Measurements from ENCODE around the gene DUS4L.

The DUS4L gene

DNA sequence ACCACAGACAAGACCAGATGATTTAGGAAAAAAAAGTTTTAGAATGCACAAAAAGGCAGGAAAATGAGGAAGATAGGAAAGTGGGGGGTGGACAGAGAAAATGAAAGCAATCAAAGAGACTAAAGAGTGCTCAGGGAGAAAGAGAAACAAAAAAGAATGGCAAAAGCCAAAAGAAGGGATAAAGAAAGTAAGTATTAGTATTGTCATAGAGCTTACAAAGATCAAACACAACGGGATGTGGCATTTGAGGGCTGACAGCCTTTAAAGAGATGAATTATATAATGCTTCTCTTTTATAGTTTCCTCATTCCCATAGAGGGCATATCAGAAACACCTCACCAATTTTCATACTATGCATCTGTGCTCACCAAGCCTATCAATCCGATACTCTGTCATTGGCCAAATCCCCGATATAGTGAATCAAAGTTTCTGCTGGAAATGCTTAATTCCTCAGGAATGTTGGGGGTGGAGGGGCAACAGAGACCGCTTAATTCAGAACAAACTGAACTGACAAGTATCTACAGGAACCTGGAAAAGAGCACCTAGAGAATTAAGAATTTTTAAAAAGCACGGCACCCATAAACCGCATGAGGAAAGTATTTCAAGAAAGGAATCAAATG is 2.8 kb upstream of the DUS4L start:
- DNase-seq (ENCODE audit: low spot score in 2 of 2), result no peak
- H3K9me3 ChIP-seq, result no peaks in the 10 kb centered on the region
- in situ Hi-C loops (cut with MboI; ENCODE audit: low sequenced_read_pairs), result no loop called here
- H3K4me1 ChIP-seq, result peaks cover 10% of the 10 kb centered on the region
- no peaks in the 10 kb centered on the region for H3K27me3 ChIP-seq (ENCODE audit: low read depth)
- H3K4me3 ChIP-seq, result no peak overlapping the region
- H3K36me3 ChIP-seq (replicated peaks), result no peaks in the 10 kb centered on the region

- peak overlapping the region; percentile 84 for H3K4me3 ChIP-seq
- in situ Hi-C loops (cut with MboI; ENCODE audit: low sequenced_read_pairs), result no loop called here
- peaks cover 5% of the 10 kb centered on the region; the same call in 1 of the 2 replicates for H3K36me3 ChIP-seq (replicated peaks)
- DNase-seq (ENCODE audit: low spot score in 2 of 2), result peak in 1 of 2 experiments; percentile 70
- no peaks in the 10 kb centered on the region for H3K27me3 ChIP-seq (ENCODE audit: low read depth)
- H3K4me1 ChIP-seq, result peaks cover 10% of the 10 kb centered on the region
- no peaks in the 10 kb centered on the region for H3K9me3 ChIP-seq
Observed at GRCh38 chr7:107563081-107563774, 543 bp upstream of the DUS4L start.

DNA sequence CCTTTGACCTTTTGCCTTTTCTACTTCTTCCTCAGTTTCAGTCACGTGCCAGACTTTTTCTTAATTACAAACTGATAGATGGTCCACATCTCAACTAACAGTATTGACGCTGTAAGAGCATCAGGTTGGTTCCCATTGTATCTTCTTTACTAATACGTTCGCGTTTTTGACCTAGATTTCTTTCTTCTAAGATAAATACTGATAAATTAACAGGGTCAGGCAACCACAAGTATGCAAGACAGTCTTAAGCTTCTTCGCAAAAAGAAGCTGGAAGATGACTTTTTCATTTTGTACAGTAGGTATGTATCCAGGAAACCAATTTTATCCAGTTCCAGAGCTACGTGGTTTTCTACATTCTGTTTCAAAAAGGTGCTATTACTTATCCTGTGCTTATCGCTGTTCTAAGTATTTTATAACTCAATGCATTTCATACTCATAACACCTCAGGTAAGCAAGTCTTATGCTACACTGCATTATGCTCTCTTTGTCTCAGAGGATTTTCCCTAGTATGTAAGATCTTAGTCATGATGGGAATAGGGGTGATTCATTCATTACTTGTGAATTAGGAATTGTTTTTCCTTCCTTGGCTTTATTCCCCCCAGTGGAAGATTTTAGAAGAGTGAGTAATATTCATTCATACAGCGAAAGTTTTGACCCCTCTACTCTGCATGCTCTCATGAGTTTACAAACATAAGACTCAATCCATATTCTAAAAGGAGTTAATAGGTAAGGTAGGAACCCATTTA is 955 bp downstream of the DUS4L start:
- in situ Hi-C loops (cut with MboI; ENCODE audit: low sequenced_read_pairs), result no loop called here
- peaks cover 5% of the 10 kb centered on the region; the same call in 1 of the 2 replicates for H3K36me3 ChIP-seq (replicated peaks)
- H3K9me3 ChIP-seq, result no peaks in the 10 kb centered on the region
- H3K4me3 ChIP-seq, result peak overlapping the region; percentile 84
- no peaks in the 10 kb centered on the region for H3K27me3 ChIP-seq (ENCODE audit: low read depth)
- peaks cover 10% of the 10 kb centered on the region for H3K4me1 ChIP-seq
- DNase-seq (ENCODE audit: low spot score in 2 of 2), result no peak

GRCh38 chr7:107570298-107570697 is 6.5 kb downstream of the DUS4L start:
- Histone ChIP-seq H3K4me3 (no peak overlapping the region), H3K4me1 (no peaks in the 10 kb centered on the region), H3K36me3 (replicated peaks) (peaks cover 17% of the 10 kb centered on the region), H3K9me3 (no peaks in the 10 kb centered on the region), H3K27me3 (ENCODE audit: low read depth) (no peaks in the 10 kb centered on the region)
- DNase-seq (ENCODE audit: low spot score in 2 of 2), result no peak
- in situ Hi-C loops (cut with MboI; ENCODE audit: low sequenced_read_pairs), result no loop called here

DNA sequence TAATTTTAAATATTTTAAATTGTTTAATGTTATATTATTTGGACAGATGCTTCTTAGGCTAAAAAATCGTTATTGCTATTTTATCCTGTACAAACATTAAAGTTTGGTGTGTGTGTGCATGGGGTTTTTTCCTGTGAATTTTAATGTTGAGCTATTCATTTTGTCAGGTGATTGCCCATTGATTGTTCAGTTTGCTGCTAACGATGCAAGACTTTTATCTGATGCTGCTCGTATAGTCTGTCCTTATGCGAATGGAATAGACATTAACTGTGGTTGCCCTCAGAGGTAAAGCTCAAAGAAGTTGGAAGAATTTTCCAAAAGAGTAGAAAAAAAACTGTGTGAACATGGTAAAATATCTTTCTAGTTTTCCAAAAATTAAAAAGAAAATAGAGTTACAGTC is 9.8 kb downstream of the DUS4L start:
- Histone ChIP-seq H3K9me3 (no peaks in the 10 kb centered on the region), H3K4me1 (no peaks in the 10 kb centered on the region), H3K36me3 (replicated peaks) (peaks cover 20% of the 10 kb centered on the region), H3K27me3 (ENCODE audit: low read depth) (no peaks in the 10 kb centered on the region), H3K4me3 (no peak overlapping the region)
- no peak for DNase-seq (ENCODE audit: low spot score in 2 of 2)
- in situ Hi-C loops (cut with MboI; ENCODE audit: low sequenced_read_pairs), result no loop called here

GRCh38 chr7:107579554-107579884 is 15.7 kb downstream of the DUS4L start:
- Histone ChIP-seq H3K27me3 (ENCODE audit: low read depth) (no peaks in the 10 kb centered on the region), H3K9me3 (no peaks in the 10 kb centered on the region), H3K4me1 (0 out of 2 replicates have a peak, but pooled peaks cover 4% of the 10 kb centered on the region), H3K36me3 (replicated peaks) (peaks cover 9% of the 10 kb centered on the region; the same call in 1 of the 2 replicates), H3K4me3 (peak overlapping the region; percentile 67)
- in situ Hi-C loops (cut with MboI; ENCODE audit: low sequenced_read_pairs), result no loop called here
- no peak for DNase-seq (ENCODE audit: low spot score in 2 of 2)

GRCh38 chr7:107579885-107580715 is 16.3 kb downstream of the DUS4L start, which contains the start of gene BCAP29:
BCAP29 (plus strand) TSS chr7:107580246; CDS start chr7:107580773, 527 bp downstream.
- no peaks in the 10 kb centered on the region for H3K9me3 ChIP-seq
- peak; percentile 77 to 85 for DNase-seq (ENCODE audit: low spot score in 2 of 2)
- H3K36me3 ChIP-seq (replicated peaks), result peaks cover 9% of the 10 kb centered on the region; the same call in 1 of the 2 replicates
- H3K4me3 ChIP-seq, result peak within 1 kb of the TSS; percentile 67
- H3K27me3 ChIP-seq (ENCODE audit: low read depth), result no peaks in the 10 kb centered on the region
- 0 out of 2 replicates have a peak, but pooled peaks cover 4% of the 10 kb centered on the region for H3K4me1 ChIP-seq
- in situ Hi-C loops (cut with MboI; ENCODE audit: low sequenced_read_pairs), result no loop called here

DNA sequence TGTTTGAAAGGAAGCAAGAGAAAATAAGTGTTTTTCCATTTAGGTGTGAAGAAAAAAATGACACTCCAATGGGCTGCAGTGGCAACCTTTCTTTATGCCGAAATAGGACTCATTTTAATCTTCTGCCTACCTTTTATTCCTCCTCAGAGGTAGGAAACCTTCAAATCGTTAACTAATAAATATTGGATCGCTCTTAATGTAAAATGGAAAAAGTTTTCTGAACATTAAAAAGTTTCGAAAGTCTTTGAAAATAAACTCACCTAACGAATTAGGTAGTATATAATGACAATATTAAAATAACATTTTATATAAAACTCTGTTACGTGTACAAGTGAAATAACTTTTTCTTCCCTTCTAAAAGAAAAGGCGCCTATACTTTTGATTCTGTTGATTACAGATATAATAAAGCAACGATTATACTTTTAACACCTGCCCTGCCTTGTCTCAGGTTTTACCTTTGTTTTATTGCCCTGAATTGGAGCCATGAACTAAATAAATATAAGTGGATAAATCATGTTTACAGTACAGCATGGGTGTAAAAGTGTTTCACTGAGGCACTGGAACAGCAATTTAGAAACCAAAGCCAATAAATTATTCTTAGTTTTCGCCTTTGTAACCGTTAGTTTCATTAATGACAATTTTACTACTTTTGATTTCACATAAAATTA is 17.1 kb downstream of the DUS4L start:
- Histone ChIP-seq H3K9me3 (no peaks in the 10 kb centered on the region), H3K4me1 (0 out of 2 replicates have a peak, but pooled peaks cover 4% of the 10 kb centered on the region), H3K27me3 (ENCODE audit: low read depth) (no peaks in the 10 kb centered on the region), H3K4me3 (peak overlapping the region; percentile 67), H3K36me3 (replicated peaks) (peaks cover 9% of the 10 kb centered on the region; the same call in 1 of the 2 replicates)
- in situ Hi-C loops (cut with MboI; ENCODE audit: low sequenced_read_pairs), result no loop called here
- DNase-seq (ENCODE audit: low spot score in 2 of 2), result no peak

DNA sequence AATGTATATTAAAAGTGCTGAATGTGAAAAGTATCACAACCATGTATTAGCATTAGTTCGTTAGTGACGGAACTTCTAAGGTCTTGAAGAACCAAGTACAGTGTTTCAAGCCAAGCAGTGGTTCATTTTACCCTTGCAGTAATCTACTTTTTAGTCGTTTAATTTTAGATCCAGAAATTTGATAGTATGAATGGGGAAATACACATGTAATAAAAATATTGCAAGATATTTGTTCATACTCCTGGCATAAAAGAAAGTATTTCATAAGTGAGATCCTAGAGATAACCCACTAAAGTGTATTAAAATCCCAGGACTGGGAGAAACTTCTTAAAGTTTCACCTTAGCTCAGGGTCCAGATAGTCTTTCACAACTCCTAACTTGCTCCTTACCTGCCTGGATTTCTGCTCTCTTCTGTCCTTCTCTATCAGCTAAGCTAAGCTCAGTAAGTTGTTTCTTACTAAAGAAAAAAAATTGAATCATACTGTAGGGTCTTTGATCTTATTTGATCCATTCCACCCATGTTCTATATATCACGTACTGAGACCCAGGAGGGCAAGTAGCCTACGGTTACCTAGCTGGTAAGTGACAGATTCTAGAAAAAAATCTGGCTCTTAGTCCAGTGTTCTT is 17.7 kb downstream of the DUS4L start:
- Histone ChIP-seq H3K4me1 (0 out of 2 replicates have a peak, but pooled peaks cover 4% of the 10 kb centered on the region), H3K9me3 (no peaks in the 10 kb centered on the region), H3K36me3 (replicated peaks) (peaks cover 4% of the 10 kb centered on the region; the same call in 1 of the 2 replicates), H3K4me3 (no peak overlapping the region; the same call in 1 of the 2 replicates), H3K27me3 (ENCODE audit: low read depth) (no peaks in the 10 kb centered on the region)
- in situ Hi-C loops (cut with MboI; ENCODE audit: low sequenced_read_pairs), result no loop called here
- DNase-seq (ENCODE audit: low spot score in 2 of 2), result no peak

- 0 out of 2 replicates have a peak, but pooled peaks cover 4% of the 10 kb centered on the region for H3K4me1 ChIP-seq
- in situ Hi-C loops (cut with MboI; ENCODE audit: low sequenced_read_pairs), result no loop called here
- H3K9me3 ChIP-seq, result no peaks in the 10 kb centered on the region
- H3K27me3 ChIP-seq (ENCODE audit: low read depth), result no peaks in the 10 kb centered on the region
- no peak overlapping the region for H3K4me3 ChIP-seq
- DNase-seq (ENCODE audit: low spot score in 2 of 2), result no peak
- H3K36me3 ChIP-seq (replicated peaks), result no peaks in the 10 kb centered on the region
Observed at GRCh38 chr7:107582875-107583274, 19.1 kb downstream of the DUS4L start.

GRCh38 chr7:107584716-107585115 is 20.9 kb downstream of the DUS4L start:
- in situ Hi-C loops (cut with MboI; ENCODE audit: low sequenced_read_pairs), result no loop called here
- no peaks in the 10 kb centered on the region for H3K27me3 ChIP-seq (ENCODE audit: low read depth)
- no peaks in the 10 kb centered on the region for H3K9me3 ChIP-seq
- DNase-seq (ENCODE audit: low spot score in 2 of 2), result no peak
- H3K4me3 ChIP-seq, result no peak overlapping the region
- no peaks in the 10 kb centered on the region; the same call in 1 of the 2 replicates for H3K36me3 ChIP-seq (replicated peaks)
- H3K4me1 ChIP-seq, result 0 out of 2 replicates have a peak, but pooled peaks cover 4% of the 10 kb centered on the region

- Histone ChIP-seq H3K27me3 (ENCODE audit: low read depth) (no peaks in the 10 kb centered on the region), H3K4me3 (no peak overlapping the region), H3K4me1 (no peaks in the 10 kb centered on the region), H3K36me3 (replicated peaks) (no peaks in the 10 kb centered on the region; the same call in 1 of the 2 replicates), H3K9me3 (no peaks in the 10 kb centered on the region)
- DNase-seq (ENCODE audit: low spot score in 2 of 2), result no peak
- in situ Hi-C loops (cut with MboI; ENCODE audit: low sequenced_read_pairs), result no loop called here
Observed at GRCh38 chr7:107588529-107589130, 24.9 kb downstream of the DUS4L start.
